GM12872 (cell line): ENCODE data around the gene ASH1L.

Source experiments
- TF ChIP-seq, protein P1 (sequence below): IDR thresholded peaks from 3 replicates; pipeline ENCODE4 v1.5.1; 2011; ENCODE audit warnings: low read depth, mild to moderate bottlenecking, low read length, moderate library complexity; ENCODE audit not compliant: insufficient read depth

The ASH1L gene

GRCh38 chr1:155458111-155458510, 104.5 kb downstream of the ASH1L start:
- TF ChIP-seq, protein P1, sequence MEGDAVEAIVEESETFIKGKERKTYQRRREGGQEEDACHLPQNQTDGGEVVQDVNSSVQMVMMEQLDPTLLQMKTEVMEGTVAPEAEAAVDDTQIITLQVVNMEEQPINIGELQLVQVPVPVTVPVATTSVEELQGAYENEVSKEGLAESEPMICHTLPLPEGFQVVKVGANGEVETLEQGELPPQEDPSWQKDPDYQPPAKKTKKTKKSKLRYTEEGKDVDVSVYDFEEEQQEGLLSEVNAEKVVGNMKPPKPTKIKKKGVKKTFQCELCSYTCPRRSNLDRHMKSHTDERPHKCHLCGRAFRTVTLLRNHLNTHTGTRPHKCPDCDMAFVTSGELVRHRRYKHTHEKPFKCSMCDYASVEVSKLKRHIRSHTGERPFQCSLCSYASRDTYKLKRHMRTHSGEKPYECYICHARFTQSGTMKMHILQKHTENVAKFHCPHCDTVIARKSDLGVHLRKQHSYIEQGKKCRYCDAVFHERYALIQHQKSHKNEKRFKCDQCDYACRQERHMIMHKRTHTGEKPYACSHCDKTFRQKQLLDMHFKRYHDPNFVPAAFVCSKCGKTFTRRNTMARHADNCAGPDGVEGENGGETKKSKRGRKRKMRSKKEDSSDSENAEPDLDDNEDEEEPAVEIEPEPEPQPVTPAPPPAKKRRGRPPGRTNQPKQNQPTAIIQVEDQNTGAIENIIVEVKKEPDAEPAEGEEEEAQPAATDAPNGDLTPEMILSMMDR = no peak

- TF ChIP-seq, protein P1 = no peak
These were observed 105.3 kb downstream of the ASH1L start for GRCh38 chr1:155457266-155457665.

- TF ChIP-seq, protein P1 = no peak
These were observed 106.9 kb downstream of the ASH1L start for GRCh38 chr1:155455588-155456195.

- TF ChIP-seq, protein P1 = no peak
These were observed 108.5 kb downstream of the ASH1L start for GRCh38 chr1:155454096-155454495.

DNA sequence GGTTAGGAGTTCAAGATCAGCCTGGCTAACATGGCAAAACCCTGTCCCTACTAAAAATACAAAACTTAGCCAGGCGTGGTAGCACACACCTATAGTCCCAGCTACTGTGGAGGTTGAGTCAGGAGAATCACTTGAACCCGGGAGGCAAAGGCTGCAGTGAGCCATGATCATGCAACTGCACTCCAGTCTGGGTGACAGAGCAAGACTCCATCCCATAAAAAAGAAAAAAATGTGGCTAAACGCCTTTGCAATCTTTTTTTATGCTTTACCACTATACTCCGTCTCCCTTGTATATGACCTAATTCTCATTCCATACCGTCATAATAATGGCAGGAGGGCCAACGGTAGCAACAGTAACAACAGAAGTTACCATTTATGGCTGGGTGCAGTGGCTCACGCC, 109.5 kb downstream of the ASH1L start:
- TF ChIP-seq, protein P1 = no peak

DNA sequence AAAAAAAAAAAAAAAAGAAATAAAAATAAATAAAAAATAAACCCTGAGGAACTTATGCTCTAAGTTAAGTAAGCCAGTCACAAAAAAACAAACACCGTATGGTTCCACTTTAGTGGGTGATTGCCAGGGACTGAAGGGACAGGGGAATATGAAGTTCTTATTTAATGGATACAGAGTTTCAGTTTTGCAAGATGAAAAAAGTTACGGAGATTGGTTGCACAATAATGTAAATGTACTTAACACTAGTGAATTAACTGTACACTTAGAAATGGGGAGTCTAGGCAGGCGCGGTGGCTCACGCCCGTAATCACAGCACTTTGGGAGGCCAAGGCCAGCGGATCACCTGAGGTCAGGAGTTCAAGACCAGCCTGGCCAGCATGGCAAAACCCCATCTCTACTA, 111.4 kb downstream of the ASH1L start:
- TF ChIP-seq, protein P1 = no peak

GRCh38 chr1:155437405-155437804, 125.2 kb downstream of the ASH1L start:
- TF ChIP-seq, protein P1 = no peak
